HG02571 (cell line): ENCODE data around the gene SUFU.

Experiments used
- ATAC-seq: cut with Tn5 transposase; IDR thresholded peaks from one replicate; pipeline ENCODE4 v1.9.1; 2021; ENCODE audit warnings: mild to moderate bottlenecking, moderate library complexity; ENCODE audit not compliant: unreplicated experiment

SUFU gene

GRCh38 chr10:102631525-102632393 is 128.0 kb downstream of the SUFU start:
- no peak for ATAC-seq

- ATAC-seq, result no peak
Observed at GRCh38 chr10:102632394-102633111, 128.8 kb downstream of the SUFU start.

- ATAC-seq, result no peak
Observed at GRCh38 chr10:102633287-102633686, 129.5 kb downstream of the SUFU start.

DNA sequence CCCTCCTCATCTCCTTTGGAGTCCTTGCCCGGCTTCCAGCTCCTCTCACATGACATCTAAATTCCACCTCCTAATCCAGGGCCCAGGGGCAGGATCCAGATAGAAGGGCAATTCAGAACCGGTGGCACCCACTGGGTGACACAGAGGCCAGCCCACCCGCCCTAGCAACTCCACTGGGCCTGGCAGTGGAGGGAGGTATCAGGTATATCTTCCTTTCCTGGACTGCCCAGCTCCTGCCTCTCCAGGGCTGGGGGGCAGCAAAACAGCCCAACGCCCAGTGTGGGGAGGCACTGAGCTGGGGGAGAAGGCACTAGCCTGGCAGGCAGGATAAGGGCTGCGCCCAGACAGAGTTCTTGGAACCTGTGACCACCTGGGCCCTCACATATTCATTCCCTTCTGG is 130.1 kb downstream of the SUFU start:
- ATAC-seq, result no peak

- no peak for ATAC-seq
Observed at GRCh38 chr10:102634686-102635085, 130.9 kb downstream of the SUFU start.

DNA sequence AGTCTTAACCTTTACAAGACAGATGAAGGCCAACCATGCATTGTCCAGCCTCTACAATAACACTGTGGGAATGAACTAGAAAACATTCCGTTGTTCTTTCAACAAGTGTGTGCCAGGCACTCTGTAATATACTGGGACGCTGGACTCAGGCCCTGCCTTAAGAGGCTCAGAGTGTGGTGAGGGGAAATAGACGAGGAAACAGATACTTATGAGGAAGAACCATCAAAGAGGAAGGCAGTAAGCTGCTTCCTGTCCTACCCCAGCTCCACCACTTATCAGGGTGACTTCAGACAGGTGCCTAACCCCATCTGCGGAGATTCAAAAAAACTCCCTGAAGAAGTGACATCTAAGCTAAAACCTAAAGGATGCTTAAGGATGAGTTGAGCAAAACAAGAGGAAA is 131.6 kb downstream of the SUFU start:
- no peak for ATAC-seq

DNA sequence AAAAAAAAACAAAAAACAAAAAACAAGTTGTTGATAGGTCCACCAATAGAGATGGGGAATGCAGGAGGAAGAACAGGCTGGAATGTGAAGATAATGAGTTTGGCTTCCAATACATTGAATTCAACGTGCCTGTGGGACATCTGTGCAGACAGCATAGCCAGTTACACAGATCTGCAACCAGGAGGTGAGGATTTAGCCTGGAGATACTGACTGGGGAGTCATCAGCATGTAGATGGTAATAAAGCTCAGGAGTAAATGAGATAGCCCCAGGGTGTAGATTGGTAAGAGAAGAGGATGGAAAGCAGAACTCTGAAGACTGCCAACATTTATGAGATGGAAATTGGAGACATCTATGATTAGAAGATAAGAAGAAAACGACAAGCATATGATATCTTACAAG is 135.8 kb downstream of the SUFU start:
- ATAC-seq, result no peak

DNA sequence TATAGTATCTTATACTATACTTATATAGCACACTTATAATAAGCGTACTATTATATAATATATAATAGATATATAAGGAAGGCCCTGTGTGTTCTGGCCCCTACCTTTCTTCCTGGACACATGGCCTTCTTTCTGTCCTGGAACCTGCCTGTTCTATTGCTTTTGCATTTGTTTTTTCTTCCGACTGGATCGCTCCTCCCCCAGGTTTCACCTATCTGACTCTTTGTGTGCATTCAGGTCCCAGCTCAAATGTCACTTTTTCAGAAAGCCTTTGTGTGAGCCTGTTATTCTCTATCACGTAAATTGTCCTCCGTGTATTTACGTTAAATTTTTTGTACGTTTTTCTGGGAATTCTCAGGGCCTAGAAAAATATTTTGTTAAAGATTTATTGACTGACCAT is 137.6 kb downstream of the SUFU start:
- ATAC-seq, result no peak

GRCh38 chr10:102641880-102642735 is 138.3 kb downstream of the SUFU start:
- ATAC-seq, result peak; percentile 42

DNA sequence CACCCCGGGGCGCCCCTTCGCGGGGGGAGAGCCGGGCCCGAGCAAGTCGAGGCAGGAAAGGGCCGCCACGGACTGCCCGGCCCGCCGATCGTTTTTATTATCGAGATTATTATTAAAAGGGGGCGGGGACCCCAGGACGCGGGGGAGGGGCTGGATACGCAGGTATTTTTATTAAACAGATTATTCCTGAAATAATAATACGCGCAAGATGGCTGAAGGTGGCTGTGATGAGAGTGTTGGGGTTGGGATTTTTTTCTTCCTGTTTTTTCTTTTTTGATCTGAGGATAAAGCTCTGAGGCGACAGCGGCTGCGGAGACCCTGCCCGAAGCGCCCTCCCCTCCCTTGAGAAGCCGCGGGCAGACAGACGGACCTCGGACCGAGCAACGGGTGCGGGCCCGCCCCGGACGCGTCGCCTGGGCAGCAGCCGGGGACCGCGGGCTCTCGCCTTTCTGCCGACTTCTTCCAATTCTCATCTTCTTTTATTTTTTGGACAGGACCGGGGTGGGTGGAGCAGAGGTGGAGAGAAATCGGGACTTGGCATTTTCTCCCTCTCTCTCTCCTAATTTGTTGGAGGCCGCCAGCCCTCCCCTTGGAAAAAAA is 139.1 kb downstream of the SUFU start:
- ATAC-seq, result no peak

GRCh38 chr10:102643336-102644065 is 139.7 kb downstream of the SUFU start:
- ATAC-seq, result no peak

DNA sequence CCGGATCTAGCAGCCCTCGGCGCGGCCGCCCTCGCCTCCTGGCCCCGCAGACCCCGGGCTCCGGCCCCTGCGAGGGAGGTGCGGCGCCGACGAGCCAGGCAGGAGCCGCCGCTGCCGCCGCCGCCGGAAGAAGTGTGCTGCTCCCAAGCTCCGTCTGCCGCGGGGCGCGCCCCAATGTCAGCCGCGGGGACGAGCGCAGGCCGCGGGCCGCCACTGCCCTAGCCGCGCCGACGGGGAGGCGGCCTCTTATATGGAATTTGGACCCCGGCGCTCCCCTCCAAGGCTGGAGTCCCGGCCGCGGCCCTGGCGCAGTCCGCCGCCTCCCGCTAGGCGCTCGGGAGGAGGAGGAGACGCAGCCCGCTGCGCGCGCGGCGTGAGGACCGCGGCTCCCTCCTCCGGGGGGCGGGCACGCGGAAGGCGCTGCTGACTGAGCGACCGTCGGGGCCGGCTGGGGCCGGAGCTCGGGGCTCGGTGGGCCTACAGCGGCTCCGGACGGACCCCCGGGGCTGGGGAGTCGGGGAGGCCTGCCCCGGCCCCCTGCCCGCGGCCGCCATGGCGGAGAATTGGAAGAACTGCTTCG is 140.4 kb downstream of the SUFU start, which contains the start of gene TRIM8:
Gene TRIM8 (plus strand): TSS at position 414 of the 580 bp plus-strand sequence. CDS start 139 bp downstream, at position 553.
- no peak for ATAC-seq

DNA sequence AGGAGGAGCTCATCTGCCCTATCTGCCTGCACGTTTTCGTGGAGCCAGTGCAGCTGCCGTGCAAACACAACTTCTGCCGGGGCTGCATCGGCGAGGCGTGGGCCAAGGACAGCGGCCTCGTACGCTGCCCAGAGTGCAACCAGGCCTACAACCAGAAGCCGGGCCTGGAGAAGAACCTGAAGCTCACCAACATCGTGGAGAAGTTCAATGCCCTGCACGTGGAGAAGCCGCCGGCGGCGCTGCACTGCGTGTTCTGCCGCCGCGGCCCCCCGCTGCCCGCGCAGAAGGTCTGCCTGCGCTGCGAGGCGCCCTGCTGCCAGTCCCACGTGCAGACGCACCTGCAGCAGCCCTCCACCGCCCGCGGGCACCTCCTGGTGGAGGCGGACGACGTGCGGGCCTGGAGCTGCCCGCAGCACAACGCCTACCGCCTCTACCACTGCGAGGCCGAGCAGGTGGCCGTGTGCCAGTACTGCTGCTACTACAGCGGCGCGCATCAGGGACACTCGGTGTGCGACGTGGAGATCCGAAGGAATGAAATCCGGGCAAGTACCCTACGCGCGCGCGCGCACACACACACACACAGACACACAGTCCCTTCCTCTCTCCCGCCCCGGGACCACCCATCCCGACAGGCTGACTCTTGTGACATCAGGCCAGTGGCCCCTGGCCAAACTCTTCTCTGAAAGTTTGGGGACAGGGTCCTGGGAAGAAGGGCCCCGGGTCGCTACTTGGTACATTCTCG is 141.0 kb downstream of the SUFU start:
- no peak for ATAC-seq

- ATAC-seq, result no peak
Observed at GRCh38 chr10:102645388-102645740, 141.6 kb downstream of the SUFU start.

DNA sequence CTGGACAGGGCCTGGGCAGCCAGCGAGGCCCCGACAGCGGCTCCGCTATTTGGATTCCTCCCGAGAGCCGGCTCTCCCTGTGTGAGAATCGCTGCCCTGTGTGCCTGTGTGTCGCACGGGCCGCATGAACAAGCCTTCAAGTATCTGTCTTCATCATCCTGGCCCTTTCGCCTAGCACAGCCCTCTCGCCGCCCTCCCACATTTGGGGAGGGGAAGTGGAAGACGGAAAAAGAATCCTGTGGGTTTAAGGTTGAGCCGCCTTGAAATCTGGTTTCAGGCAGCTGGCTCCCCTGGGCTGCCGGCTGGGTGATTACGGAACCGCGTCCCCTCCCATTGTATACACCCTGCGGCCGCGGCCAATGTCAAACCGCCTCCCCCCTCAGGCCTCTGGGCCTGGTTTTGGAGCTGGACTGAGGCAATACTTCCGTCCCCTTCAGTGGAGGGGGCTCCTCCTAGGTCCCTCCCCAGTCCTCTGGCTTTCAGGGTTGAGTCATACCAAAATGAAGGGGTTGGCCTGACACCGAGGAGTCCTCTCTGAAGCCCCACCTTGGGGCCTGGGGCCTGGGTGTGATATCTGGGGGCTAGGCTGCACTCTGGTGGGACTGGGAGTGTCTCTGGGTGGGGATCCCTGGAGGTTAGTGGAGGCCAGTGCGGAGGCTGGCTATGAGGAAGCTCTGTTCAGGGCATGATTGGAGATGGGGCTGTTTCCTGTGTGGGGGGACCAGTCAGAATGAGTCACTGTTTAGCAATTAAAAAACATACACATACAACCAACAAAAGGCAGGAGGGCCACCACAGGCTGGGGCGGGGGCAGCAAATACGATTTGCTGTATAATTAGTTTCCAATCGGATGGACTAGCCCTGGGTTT is 142.2 kb downstream of the SUFU start:
- ATAC-seq, result peak; percentile 21

DNA sequence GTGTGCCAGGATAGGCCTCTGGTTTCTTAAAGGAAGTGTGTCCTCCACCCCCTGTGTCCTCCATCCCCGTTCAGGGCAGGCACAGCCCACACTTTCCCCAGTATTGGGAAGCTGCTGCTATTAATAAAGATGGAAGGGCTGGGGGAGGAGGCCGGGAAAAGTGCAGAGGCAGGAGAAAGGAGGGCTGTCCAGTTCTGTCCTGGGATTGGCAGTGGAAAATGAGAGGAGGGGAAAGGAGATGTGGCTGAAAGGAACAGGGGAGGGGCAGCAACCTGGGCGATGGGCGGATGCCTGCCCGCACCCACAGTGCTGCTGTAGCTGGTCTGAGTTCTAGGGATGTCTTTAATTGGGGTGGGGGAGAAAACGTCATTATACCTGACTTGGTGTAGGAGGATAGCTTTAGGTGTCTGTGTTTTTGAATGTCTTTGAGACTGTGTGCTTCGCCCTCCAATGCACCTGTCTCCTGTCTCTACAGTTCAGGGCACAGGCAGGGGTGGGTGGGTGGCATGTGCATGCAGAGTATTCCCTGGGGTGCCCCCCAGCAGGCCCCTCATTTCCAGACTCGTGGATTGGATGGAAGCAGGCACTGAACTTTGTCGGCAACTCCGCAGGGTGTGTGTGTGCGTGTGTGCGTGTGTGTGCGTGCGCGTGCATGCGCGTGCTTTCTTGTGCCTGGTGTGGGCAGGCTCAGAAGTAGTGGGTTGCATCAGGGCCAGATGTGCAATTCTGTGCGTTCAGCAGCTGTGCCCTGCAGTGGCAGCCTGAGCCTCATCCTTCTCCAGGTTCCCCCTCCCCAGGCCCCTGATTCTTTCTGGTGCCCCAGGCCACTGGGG is 143.1 kb downstream of the SUFU start:
- no peak for ATAC-seq
